Keratinocyte (primary cell): Measurements from ENCODE around the gene SHISA4. TPM values are rescaled to one million over a fixed set of nuclear protein-coding genes. Genes with fewer than 3 reads are reported as not detected.

Source experiments
- DNase-seq: peaks from one replicate; pipeline ENCODE4 v3.0.0-alpha.2; 2011; ENCODE audit warnings: low read depth, missing footprints, low spot score
- FAIRE-seq: peaks from 2 replicates; lab custom pipeline; 2011; peaks lifted over from hg19 to GRCh38; lab: Jason Lieb, UNC
- H2AFZ ChIP-seq: 2 replicates; pipeline ENCODE4 v1.6.0; 2012; ENCODE audit warnings: low read length, control low read depth, inconsistent platforms; ENCODE audit not compliant: control insufficient read depth
- H3K27ac ChIP-seq: 2 replicates; pipeline ENCODE4 v1.5.1; 2011; ENCODE audit warnings: low read length; ENCODE audit not compliant: control insufficient read depth, insufficient read depth
- H3K27me3 ChIP-seq: 3 replicates; pipeline ENCODE4 v1.6.0; 2011; ENCODE audit warnings: low read length; ENCODE audit not compliant: control insufficient read depth, insufficient read depth; ENCODE audit errors: extremely low read depth
- H3K36me3 ChIP-seq, 2 experiments: 2 replicates in 1 of 2; 3 replicates in 1 of 2; pipeline ENCODE4 v1.5.1; 2011; ENCODE audit warnings: low read length in 2 of 2, mild to moderate bottlenecking in 1 of 2; ENCODE audit not compliant: control insufficient read depth in 2 of 2, insufficient read depth in 2 of 2; ENCODE audit errors: extremely low read depth in 1 of 2
- H3K4me1 ChIP-seq: 3 replicates; pipeline ENCODE4 v1.5.1; 2011; ENCODE audit warnings: low read length; ENCODE audit not compliant: control insufficient read depth, insufficient read depth; ENCODE audit errors: extremely low read depth
- H3K4me2 ChIP-seq: 3 replicates; pipeline ENCODE4 v1.6.0; 2011; ENCODE audit warnings: low read depth, low read length; ENCODE audit not compliant: control insufficient read depth, insufficient read depth; ENCODE audit errors: extremely low read depth
- H3K4me3 ChIP-seq, 3 experiments: fragments of 200-600 bp in 1 of 3; sonication (generic) in 1 of 3; 2 replicates in 2 of 3; 3 replicates in 1 of 3; pipeline ENCODE4 v1.5.1; 2011 to 2016; ENCODE audit warnings: low read length in 3 of 3, mild to moderate bottlenecking in 3 of 3, control low read depth in 2 of 3, inconsistent platforms in 1 of 3, low read depth in 1 of 3, mixed read lengths in 1 of 3, mixed run types in 1 of 3, moderate library complexity in 1 of 3; ENCODE audit not compliant: control insufficient read depth in 2 of 3, insufficient read depth in 2 of 3; ENCODE audit errors: extremely low read depth in 1 of 3
- H3K79me2 ChIP-seq: 2 replicates; pipeline ENCODE4 v1.6.0; 2012; ENCODE audit warnings: low read length; ENCODE audit not compliant: control insufficient read depth, insufficient read depth
- H3K9ac ChIP-seq: 3 replicates; pipeline ENCODE4 v1.6.0; 2011; ENCODE audit warnings: low read length; ENCODE audit not compliant: control insufficient read depth, insufficient read depth; ENCODE audit errors: extremely low read depth
- H3K9me1 ChIP-seq: 3 replicates; pipeline ENCODE4 v1.6.0; 2011; ENCODE audit warnings: low read length; ENCODE audit not compliant: control insufficient read depth, insufficient read depth; ENCODE audit errors: extremely low read depth
- H3K9me3 ChIP-seq: 2 replicates; pipeline ENCODE4 v1.5.1; 2012; ENCODE audit warnings: low read depth, low read length; ENCODE audit not compliant: control insufficient read depth
- H4K20me1 ChIP-seq: 3 replicates; pipeline ENCODE4 v1.6.0; 2011; ENCODE audit warnings: low read length; ENCODE audit not compliant: control insufficient read depth, insufficient read depth; ENCODE audit errors: extremely low read depth
- EZH2 ChIP-seq: IDR thresholded peaks from one replicate; pipeline ENCODE4 v1.6.1; 2012; ENCODE audit warnings: inconsistent platforms, mild to moderate bottlenecking, low read length, moderate library complexity
- dilution Hi-C: fragments of 300-500 bp; cut with MboI; formaldehyde crosslinking; loops from one replicate; pipeline ENCODE4 v1.7.0; 2020; ENCODE audit warnings: low sequenced_read_pairs; ENCODE audit not compliant: extremely low pct_ligation_motif_present
- polyA plus RNA-seq, 5 experiments: library from polyadenylated mRNA; depleted of rRNA in 3 of 5; stranded (reverse) in 3 of 5; stranded (forward) in 1 of 5; unstranded in 1 of 5; fragments of >200 nt; gene quantifications; 1 replicate in 1 of 5; 2 replicates in 3 of 5; 3 replicates in 1 of 5; pipeline versions ENCODE4 v1.2.1 to v1.2.3, GENCODE V29; 2011 to 2012; ENCODE audit warnings: missing spikeins in 2 of 5, low read depth in 1 of 5, low replicate concordance in 1 of 5
- TF ChIP-seq, protein P1 (sequence below), 3 experiments: IDR thresholded peaks in 1 of 3; conservative IDR thresholded peaks in 1 of 3; optimal IDR thresholded peaks in 1 of 3; 2 replicates in 2 of 3; 3 replicates in 1 of 3; pipeline versions ENCODE3 to v1.5.1; 2011; ENCODE audit warnings: low read length in 3 of 3, mild to moderate bottlenecking in 3 of 3, moderate library complexity in 2 of 3, control low read depth in 1 of 3, inconsistent platforms in 1 of 3; ENCODE audit not compliant: insufficient read depth in 2 of 3; ENCODE audit errors: extremely low read depth in 1 of 3

The SHISA4 gene
- polyA plus RNA-seq, 1 donor (not counting 4 experiments of a cell fraction or from before 2014, with no cell fraction given) = 2.2 TPM

DNA sequence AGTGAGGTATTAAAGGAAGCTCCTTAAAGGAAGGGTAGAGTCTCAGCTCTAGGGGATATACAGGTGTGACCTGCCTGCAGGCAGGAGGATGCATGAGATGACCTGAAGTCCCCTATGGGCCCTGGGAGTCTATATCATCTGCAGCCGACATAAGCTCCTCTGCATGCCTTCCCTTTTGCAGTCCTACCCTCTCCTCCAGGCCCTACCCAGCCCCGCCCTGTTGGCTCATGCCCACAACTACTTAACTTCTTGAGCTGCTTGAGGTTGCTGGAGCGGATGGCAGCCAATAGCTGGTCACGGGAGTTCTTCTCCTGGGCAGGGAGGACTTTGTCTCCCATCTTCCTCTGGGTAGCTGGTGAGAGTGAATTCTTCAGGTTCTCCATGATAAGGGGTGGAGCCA lies 10.3 kb downstream of the SHISA4 start:
- Histone ChIP-seq H2AFZ (no peak overlapping the region), H3K9ac (no peak overlapping the region), H3K9me3 (no peaks in the 10 kb centered on the region), H3K27ac (no peak overlapping the region), H3K4me1 (peaks cover 23% of the 10 kb centered on the region), H3K9me1 (peaks cover 4% of the 10 kb centered on the region), H3K4me2 (no peak overlapping the region), H3K27me3 (no peaks in the 10 kb centered on the region), H3K36me3 (no peaks in the 10 kb centered on the region), H3K79me2 (no peaks in the 10 kb centered on the region), H3K4me3 (no peak overlapping the region), H4K20me1 (no peaks in the 10 kb centered on the region)
- FAIRE-seq (no peak), DNase-seq (no peak)
- TF ChIP-seq, protein P1, sequence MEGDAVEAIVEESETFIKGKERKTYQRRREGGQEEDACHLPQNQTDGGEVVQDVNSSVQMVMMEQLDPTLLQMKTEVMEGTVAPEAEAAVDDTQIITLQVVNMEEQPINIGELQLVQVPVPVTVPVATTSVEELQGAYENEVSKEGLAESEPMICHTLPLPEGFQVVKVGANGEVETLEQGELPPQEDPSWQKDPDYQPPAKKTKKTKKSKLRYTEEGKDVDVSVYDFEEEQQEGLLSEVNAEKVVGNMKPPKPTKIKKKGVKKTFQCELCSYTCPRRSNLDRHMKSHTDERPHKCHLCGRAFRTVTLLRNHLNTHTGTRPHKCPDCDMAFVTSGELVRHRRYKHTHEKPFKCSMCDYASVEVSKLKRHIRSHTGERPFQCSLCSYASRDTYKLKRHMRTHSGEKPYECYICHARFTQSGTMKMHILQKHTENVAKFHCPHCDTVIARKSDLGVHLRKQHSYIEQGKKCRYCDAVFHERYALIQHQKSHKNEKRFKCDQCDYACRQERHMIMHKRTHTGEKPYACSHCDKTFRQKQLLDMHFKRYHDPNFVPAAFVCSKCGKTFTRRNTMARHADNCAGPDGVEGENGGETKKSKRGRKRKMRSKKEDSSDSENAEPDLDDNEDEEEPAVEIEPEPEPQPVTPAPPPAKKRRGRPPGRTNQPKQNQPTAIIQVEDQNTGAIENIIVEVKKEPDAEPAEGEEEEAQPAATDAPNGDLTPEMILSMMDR (optimal IDR thresholded peaks at IDR 0.05 in 1 of 3, IDR thresholded peaks at IDR 0.05 in 1 of 3, conservative IDR thresholded peaks at IDR 0.05 in 1 of 3; ENCODE audit: extremely low read depth in 1 of 3, insufficient read depth in 2 of 3, low read length in 3 of 3) = no peak
- TF ChIP-seq EZH2 = no peak
- dilution Hi-C loops = no loop called here

DNA sequence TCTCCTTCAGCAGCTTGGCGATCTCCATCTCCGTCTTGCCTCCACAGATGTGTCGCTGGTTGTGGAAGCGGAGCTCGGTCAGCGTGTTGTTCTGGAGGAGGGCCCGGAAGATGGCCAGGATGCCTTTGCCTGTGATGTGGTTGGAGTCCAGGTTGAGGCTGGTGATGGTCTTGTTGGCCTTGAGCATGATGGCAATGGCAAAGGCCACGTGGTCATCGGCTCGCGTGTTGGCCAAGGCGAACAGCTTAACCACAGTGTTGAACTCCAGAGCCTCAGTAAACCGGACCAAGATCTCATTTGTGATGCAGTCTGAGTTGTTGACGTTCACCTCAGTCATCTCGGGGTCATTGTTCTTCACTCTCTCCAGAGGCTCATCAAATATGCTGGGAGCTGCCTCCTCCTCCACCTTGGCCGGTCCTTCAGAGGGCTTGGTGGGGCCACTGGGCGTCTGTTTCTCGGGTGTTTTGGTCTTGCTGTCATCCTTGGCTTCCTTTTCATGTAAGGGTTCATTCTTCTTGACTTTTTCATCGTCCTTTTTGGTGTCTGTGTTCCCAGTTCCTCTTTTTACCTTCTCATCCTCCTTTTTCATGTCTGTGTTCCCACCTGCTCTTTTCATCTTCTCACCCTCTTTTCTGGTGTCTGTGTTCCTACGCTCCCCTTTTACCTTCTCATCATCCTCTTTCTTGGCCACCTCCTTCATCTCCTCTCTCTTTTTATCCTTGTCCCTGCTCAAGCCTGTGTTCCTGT lies 11.2 kb downstream of the SHISA4 start:
- Histone ChIP-seq H3K4me2 (no peak overlapping the region), H3K4me1 (peaks cover 30% of the 10 kb centered on the region), H3K9me1 (peaks cover 4% of the 10 kb centered on the region), H3K27me3 (no peaks in the 10 kb centered on the region), H3K9ac (no peak overlapping the region), H3K36me3 (no peaks in the 10 kb centered on the region), H3K27ac (no peak overlapping the region), H3K79me2 (no peaks in the 10 kb centered on the region), H3K4me3 (no peak overlapping the region), H4K20me1 (no peaks in the 10 kb centered on the region), H2AFZ (no peak overlapping the region), H3K9me3 (no peaks in the 10 kb centered on the region)
- TF ChIP-seq, protein P1 (optimal IDR thresholded peaks at IDR 0.05 in 1 of 3, IDR thresholded peaks at IDR 0.05 in 1 of 3, conservative IDR thresholded peaks at IDR 0.05 in 1 of 3; ENCODE audit: extremely low read depth in 1 of 3, insufficient read depth in 2 of 3, low read length in 3 of 3) = no peak
- no peak for TF ChIP-seq EZH2
- dilution Hi-C loops = no loop called here
- no peak for DNase-seq
- no peak for FAIRE-seq
